PC-3 (cell line): ENCODE data around the gene RPS15.

Experiments
- EZH2phosphoT487 ChIP-seq: fragments of 300-600 bp; sonication (generic); IDR thresholded peaks from 2 replicates; pipeline ENCODE4 v1.6.1; 2018; ENCODE audit warnings: mild to moderate bottlenecking, antibody characterized with exemption, low read length, borderline replicate concordance
- TF ChIP-seq, protein P1 (sequence below): fragments of 300-600 bp; sonication (generic); conservative IDR thresholded peaks from 2 replicates; pipeline ENCODE4 v1.5.1; 2017; ENCODE audit warnings: antibody characterized with exemption, low read depth, mild to moderate bottlenecking, low read length

DNA sequence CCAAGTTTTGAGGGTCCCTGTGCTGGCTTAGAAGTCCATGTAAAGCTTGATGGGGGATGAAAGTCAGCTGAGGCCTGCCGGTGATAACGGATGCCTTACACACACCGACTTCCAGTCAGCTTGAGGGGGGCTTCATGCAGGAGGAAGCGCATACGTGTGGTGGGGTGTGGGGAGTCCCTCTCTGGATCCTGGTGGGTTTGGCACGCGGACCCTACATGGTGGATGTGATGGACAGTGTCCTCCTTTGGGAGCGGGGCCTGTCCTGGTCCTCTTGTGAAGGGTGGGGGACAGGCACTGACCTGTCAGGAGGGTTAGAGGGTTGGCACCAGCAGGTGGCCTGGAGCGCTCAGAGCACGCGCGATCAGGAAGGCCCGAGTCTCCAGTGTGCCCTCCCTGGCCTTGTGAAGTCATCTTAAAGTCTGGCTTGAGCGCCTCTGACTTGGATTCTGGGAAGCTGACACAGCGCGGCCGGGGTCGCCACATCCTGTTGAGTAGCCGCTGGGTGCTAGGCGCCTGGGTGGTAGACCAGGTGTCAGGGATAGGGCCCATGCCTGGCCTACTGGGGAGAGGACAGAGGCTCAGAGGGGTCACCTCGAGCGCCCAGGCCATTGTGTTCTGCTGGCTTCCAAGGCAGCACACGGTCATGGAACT lies 27.9 kb upstream of the RPS15 start:
- TF ChIP-seq, protein P1, sequence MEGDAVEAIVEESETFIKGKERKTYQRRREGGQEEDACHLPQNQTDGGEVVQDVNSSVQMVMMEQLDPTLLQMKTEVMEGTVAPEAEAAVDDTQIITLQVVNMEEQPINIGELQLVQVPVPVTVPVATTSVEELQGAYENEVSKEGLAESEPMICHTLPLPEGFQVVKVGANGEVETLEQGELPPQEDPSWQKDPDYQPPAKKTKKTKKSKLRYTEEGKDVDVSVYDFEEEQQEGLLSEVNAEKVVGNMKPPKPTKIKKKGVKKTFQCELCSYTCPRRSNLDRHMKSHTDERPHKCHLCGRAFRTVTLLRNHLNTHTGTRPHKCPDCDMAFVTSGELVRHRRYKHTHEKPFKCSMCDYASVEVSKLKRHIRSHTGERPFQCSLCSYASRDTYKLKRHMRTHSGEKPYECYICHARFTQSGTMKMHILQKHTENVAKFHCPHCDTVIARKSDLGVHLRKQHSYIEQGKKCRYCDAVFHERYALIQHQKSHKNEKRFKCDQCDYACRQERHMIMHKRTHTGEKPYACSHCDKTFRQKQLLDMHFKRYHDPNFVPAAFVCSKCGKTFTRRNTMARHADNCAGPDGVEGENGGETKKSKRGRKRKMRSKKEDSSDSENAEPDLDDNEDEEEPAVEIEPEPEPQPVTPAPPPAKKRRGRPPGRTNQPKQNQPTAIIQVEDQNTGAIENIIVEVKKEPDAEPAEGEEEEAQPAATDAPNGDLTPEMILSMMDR, result no peak
- no peak for TF ChIP-seq EZH2phosphoT487
